Prostate gland (tissue), 2 donors: ENCODE data around the gene DAB1.

Experiments used
- CTCF ChIP-seq, 4 experiments: fragments of 200-600 bp in 2 of 4; fragments of 450-650 bp in 2 of 4; sonication (generic) in 2 of 4; IDR thresholded peaks; 1 replicate in 3 of 4; 2 replicates in 1 of 4; pipeline ENCODE4 v1.5.1; 2016 to 2019; ENCODE audit warnings: antibody characterized with exemption in 4 of 4, mild to moderate bottlenecking in 2 of 4, moderate library complexity in 2 of 4
- POLR2A ChIP-seq: fragments of 450-650 bp; IDR thresholded peaks from one replicate; pipeline ENCODE4 v1.6.1; 2016; ENCODE audit warnings: antibody characterized with exemption, mild to moderate bottlenecking
- POLR2AphosphoS5 ChIP-seq: sonication (generic); formaldehyde crosslinking; IDR thresholded peaks from one replicate; pipeline ENCODE4 v1.6.1; 2017; ENCODE audit warnings: antibody characterized with exemption

- no peak for TF ChIP-seq POLR2A
- no peak for TF ChIP-seq CTCF (IDR thresholded peaks at IDR 0.05)
- TF ChIP-seq POLR2AphosphoS5 = no peak
Observed at GRCh38 chr1:56975446-56975845, 448.4 kb downstream of the DAB1 start.
